SU-DHL-6 (cell line): ENCODE measurements around the gene EGFL7.

Source experiments
- H2AFZ ChIP-seq: fragments of 200-600 bp; sonication (generic); 2 replicates; pipeline ENCODE4 v1.6.1; 2014; ENCODE audit warnings: low read depth, mild to moderate bottlenecking, moderate library complexity, mixed read lengths, antibody characterized with exemption, low read length; ENCODE audit not compliant: severe bottlenecking
- H3F3A ChIP-seq: fragments of 200-600 bp; shearing (Covaris generic); 2 replicates; pipeline ENCODE4 v1.6.0; 2016; ENCODE audit warnings: antibody characterized with exemption, mild to moderate bottlenecking; ENCODE audit not compliant: insufficient read depth
- H3K27ac ChIP-seq: fragments of 200-600 bp; sonication (generic); 2 replicates; pipeline ENCODE4 v1.5.1; 2016; ENCODE audit warnings: low read depth, mild to moderate bottlenecking, low read length, moderate library complexity, mixed read lengths
- H3K27me3 ChIP-seq: fragments of 200-600 bp; sonication (generic), shearing (Covaris generic); 2 replicates; pipeline ENCODE4 v1.6.0; 2014; ENCODE audit warnings: mild to moderate bottlenecking, low read length
- H3K36me3 ChIP-seq: fragments of 200-600 bp; sonication (generic); 2 replicates; pipeline ENCODE4 v1.6.1; 2014; ENCODE audit warnings: mild to moderate bottlenecking, low read length, mixed read lengths
- H3K4me2 ChIP-seq: fragments of 300-600, 200-600 bp; shearing (Covaris generic), sonication (generic); 2 replicates; pipeline ENCODE4 v1.6.0; 2014; ENCODE audit warnings: low read length, low read depth, mild to moderate bottlenecking; ENCODE audit not compliant: poor library complexity, severe bottlenecking
- H3K4me3 ChIP-seq: fragments of 200-600 bp; sonication (generic); 2 replicates; pipeline ENCODE4 v1.5.1; 2014; ENCODE audit warnings: antibody characterized with exemption, low read length, mild to moderate bottlenecking, mixed read lengths; ENCODE audit not compliant: insufficient read depth, poor library complexity, severe bottlenecking
- H3K79me2 ChIP-seq: fragments of 200-600 bp; sonication (generic); 2 replicates; pipeline ENCODE4 v1.6.1; 2014; ENCODE audit warnings: mild to moderate bottlenecking, low read length, moderate library complexity; ENCODE audit not compliant: insufficient read depth
- H3K9ac ChIP-seq: fragments of 200-600 bp; sonication (generic); 2 replicates; pipeline ENCODE4 v1.7.0; 2014; ENCODE audit warnings: mild to moderate bottlenecking, low read length
- H3K9me2 ChIP-seq: fragments of 200-600 bp; sonication (generic); replicated peaks from 2 replicates; pipeline ENCODE4 v1.6.1; 2014; ENCODE audit warnings: low read length; ENCODE audit not compliant: insufficient read depth
- H3K9me3 ChIP-seq: fragments of 200-600 bp; sonication (generic); 2 replicates; pipeline ENCODE4 v1.6.1; 2014; ENCODE audit warnings: low read length, mixed read lengths; ENCODE audit not compliant: insufficient read depth
- H4K20me1 ChIP-seq: fragments of 200-600 bp; sonication (generic); 2 replicates; pipeline ENCODE4 v1.6.1; 2014; ENCODE audit warnings: low read depth, mild to moderate bottlenecking, antibody characterized with exemption, low read length, moderate library complexity, mixed read lengths
- CTCF ChIP-seq: fragments of 200-600 bp; sonication (generic); IDR thresholded peaks from one replicate; pipeline ENCODE4 v1.5.1; 2017; ENCODE audit warnings: antibody characterized with exemption, mild to moderate bottlenecking, low read length, moderate library complexity; ENCODE audit not compliant: insufficient read depth, poor library complexity, severe bottlenecking
- EZH2phosphoT487 ChIP-seq: fragments of 200-600 bp; sonication (generic), shearing (Covaris generic); conservative IDR thresholded peaks from 2 replicates; pipeline ENCODE4 v1.6.1; 2018; ENCODE audit warnings: mild to moderate bottlenecking, antibody characterized with exemption, low read length, moderate library complexity, mixed read lengths

Gene EGFL7

DNA sequence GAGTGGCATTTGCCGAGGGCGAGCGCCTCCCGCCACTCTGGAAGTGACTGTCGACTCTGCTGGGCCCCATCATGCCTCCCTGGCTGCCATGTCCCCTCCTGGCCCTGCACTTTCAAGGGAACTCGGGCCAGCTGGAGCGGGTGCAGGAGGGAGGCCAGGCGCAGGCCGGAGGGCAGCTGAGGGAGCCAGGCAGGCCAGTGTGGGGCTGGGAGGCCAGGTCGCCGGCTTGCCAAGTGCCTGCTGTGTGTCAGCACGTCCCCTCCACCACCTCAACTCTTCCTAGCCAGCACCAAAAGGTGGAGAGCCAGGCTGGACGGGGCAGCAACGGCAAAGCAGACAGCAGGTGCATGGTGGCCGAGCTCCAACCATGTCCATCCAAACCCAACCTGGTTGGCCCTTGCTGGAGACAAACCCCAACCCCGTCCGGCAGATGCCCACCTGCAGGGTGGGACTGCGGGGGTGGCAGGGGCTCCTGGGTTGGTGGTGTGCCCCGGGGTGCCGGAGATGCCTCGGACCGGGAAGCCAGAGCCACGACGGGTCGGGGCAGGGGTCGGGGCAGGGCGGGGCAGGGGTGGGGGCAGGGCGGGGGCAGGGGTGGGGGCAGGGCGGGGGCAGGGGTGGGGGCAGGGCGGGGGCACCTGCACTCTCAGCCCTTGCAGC lies 36.5 kb upstream of the EGFL7 start:
- no peaks in the 10 kb centered on the region for H3K36me3 ChIP-seq
- H3K4me3 ChIP-seq, result no peak overlapping the region
- no peaks in the 10 kb centered on the region for H3K9me2 ChIP-seq
- no peak overlapping the region for H3K4me2 ChIP-seq
- H3K27me3 ChIP-seq, result no peaks in the 10 kb centered on the region
- TF ChIP-seq EZH2phosphoT487, result no peak
- TF ChIP-seq CTCF, result no peak
- H3K27ac ChIP-seq, result no peak overlapping the region
- H3K9me3 ChIP-seq, result no peaks in the 10 kb centered on the region
- no peaks in the 10 kb centered on the region for H3K79me2 ChIP-seq
- H3F3A ChIP-seq, result no peaks in the 10 kb centered on the region
- H4K20me1 ChIP-seq, result no peaks in the 10 kb centered on the region
- H2AFZ ChIP-seq, result no peak overlapping the region
- H3K9ac ChIP-seq, result no peak overlapping the region

- Histone ChIP-seq H3K79me2 (no peaks in the 10 kb centered on the region), H3K36me3 (no peaks in the 10 kb centered on the region), H3K4me2 (no peak overlapping the region), H3K9ac (no peak overlapping the region), H3K4me3 (no peak overlapping the region), H3K9me3 (no peaks in the 10 kb centered on the region), H3K9me2 (no peaks in the 10 kb centered on the region), H3K27me3 (no peaks in the 10 kb centered on the region), H3F3A (no peaks in the 10 kb centered on the region), H3K27ac (no peak overlapping the region), H2AFZ (no peak overlapping the region), H4K20me1 (no peaks in the 10 kb centered on the region)
- no peak for TF ChIP-seq CTCF
- no peak for TF ChIP-seq EZH2phosphoT487
These were observed 35.7 kb upstream of the EGFL7 start for GRCh38 chr9:136626740-136627642.

- no peaks in the 10 kb centered on the region for H4K20me1 ChIP-seq
- H2AFZ ChIP-seq, result no peak overlapping the region
- no peaks in the 10 kb centered on the region for H3K79me2 ChIP-seq
- no peak overlapping the region for H3K4me2 ChIP-seq
- H3F3A ChIP-seq, result no peaks in the 10 kb centered on the region
- H3K9me2 ChIP-seq, result no peaks in the 10 kb centered on the region
- H3K9me3 ChIP-seq, result no peaks in the 10 kb centered on the region
- TF ChIP-seq CTCF, result no peak
- no peak for TF ChIP-seq EZH2phosphoT487
- H3K9ac ChIP-seq, result no peak overlapping the region
- H3K27ac ChIP-seq, result no peak overlapping the region
- no peaks in the 10 kb centered on the region for H3K27me3 ChIP-seq
- H3K4me3 ChIP-seq, result no peak overlapping the region
- no peaks in the 10 kb centered on the region for H3K36me3 ChIP-seq
These were observed 35.0 kb upstream of the EGFL7 start for GRCh38 chr9:136627703-136628102.
